SU-DHL-6 (cell line): Measurements from ENCODE around the gene COL25A1.

Experiments
- H2AFZ ChIP-seq: fragments of 200-600 bp; sonication (generic); 2 replicates; pipeline ENCODE4 v1.6.1; 2014; ENCODE audit warnings: low read depth, mild to moderate bottlenecking, moderate library complexity, mixed read lengths, antibody characterized with exemption, low read length; ENCODE audit not compliant: severe bottlenecking
- H3F3A ChIP-seq: fragments of 200-600 bp; shearing (Covaris generic); 2 replicates; pipeline ENCODE4 v1.6.0; 2016; ENCODE audit warnings: antibody characterized with exemption, mild to moderate bottlenecking; ENCODE audit not compliant: insufficient read depth
- H3K27ac ChIP-seq: fragments of 200-600 bp; sonication (generic); 2 replicates; pipeline ENCODE4 v1.5.1; 2016; ENCODE audit warnings: low read depth, mild to moderate bottlenecking, low read length, moderate library complexity, mixed read lengths
- H3K27me3 ChIP-seq: fragments of 200-600 bp; sonication (generic), shearing (Covaris generic); 2 replicates; pipeline ENCODE4 v1.6.0; 2014; ENCODE audit warnings: mild to moderate bottlenecking, low read length
- H3K36me3 ChIP-seq: fragments of 200-600 bp; sonication (generic); 2 replicates; pipeline ENCODE4 v1.6.1; 2014; ENCODE audit warnings: mild to moderate bottlenecking, low read length, mixed read lengths
- H3K4me2 ChIP-seq: fragments of 300-600, 200-600 bp; shearing (Covaris generic), sonication (generic); 2 replicates; pipeline ENCODE4 v1.6.0; 2014; ENCODE audit warnings: low read length, low read depth, mild to moderate bottlenecking; ENCODE audit not compliant: poor library complexity, severe bottlenecking
- H3K4me3 ChIP-seq: fragments of 200-600 bp; sonication (generic); 2 replicates; pipeline ENCODE4 v1.5.1; 2014; ENCODE audit warnings: antibody characterized with exemption, low read length, mild to moderate bottlenecking, mixed read lengths; ENCODE audit not compliant: insufficient read depth, poor library complexity, severe bottlenecking
- H3K79me2 ChIP-seq: fragments of 200-600 bp; sonication (generic); 2 replicates; pipeline ENCODE4 v1.6.1; 2014; ENCODE audit warnings: mild to moderate bottlenecking, low read length, moderate library complexity; ENCODE audit not compliant: insufficient read depth
- H3K9ac ChIP-seq: fragments of 200-600 bp; sonication (generic); 2 replicates; pipeline ENCODE4 v1.7.0; 2014; ENCODE audit warnings: mild to moderate bottlenecking, low read length
- H3K9me2 ChIP-seq: fragments of 200-600 bp; sonication (generic); replicated peaks from 2 replicates; pipeline ENCODE4 v1.6.1; 2014; ENCODE audit warnings: low read length; ENCODE audit not compliant: insufficient read depth
- H3K9me3 ChIP-seq: fragments of 200-600 bp; sonication (generic); 2 replicates; pipeline ENCODE4 v1.6.1; 2014; ENCODE audit warnings: low read length, mixed read lengths; ENCODE audit not compliant: insufficient read depth
- H4K20me1 ChIP-seq: fragments of 200-600 bp; sonication (generic); 2 replicates; pipeline ENCODE4 v1.6.1; 2014; ENCODE audit warnings: low read depth, mild to moderate bottlenecking, antibody characterized with exemption, low read length, moderate library complexity, mixed read lengths
- EZH2phosphoT487 ChIP-seq: fragments of 200-600 bp; sonication (generic), shearing (Covaris generic); conservative IDR thresholded peaks from 2 replicates; pipeline ENCODE4 v1.6.1; 2018; ENCODE audit warnings: mild to moderate bottlenecking, antibody characterized with exemption, low read length, moderate library complexity, mixed read lengths
- TF ChIP-seq, protein P1 (sequence below): fragments of 200-600 bp; sonication (generic); IDR thresholded peaks from one replicate; pipeline ENCODE4 v1.5.1; 2017; ENCODE audit warnings: antibody characterized with exemption, mild to moderate bottlenecking, low read length, moderate library complexity; ENCODE audit not compliant: insufficient read depth, poor library complexity, severe bottlenecking

COL25A1 gene

DNA sequence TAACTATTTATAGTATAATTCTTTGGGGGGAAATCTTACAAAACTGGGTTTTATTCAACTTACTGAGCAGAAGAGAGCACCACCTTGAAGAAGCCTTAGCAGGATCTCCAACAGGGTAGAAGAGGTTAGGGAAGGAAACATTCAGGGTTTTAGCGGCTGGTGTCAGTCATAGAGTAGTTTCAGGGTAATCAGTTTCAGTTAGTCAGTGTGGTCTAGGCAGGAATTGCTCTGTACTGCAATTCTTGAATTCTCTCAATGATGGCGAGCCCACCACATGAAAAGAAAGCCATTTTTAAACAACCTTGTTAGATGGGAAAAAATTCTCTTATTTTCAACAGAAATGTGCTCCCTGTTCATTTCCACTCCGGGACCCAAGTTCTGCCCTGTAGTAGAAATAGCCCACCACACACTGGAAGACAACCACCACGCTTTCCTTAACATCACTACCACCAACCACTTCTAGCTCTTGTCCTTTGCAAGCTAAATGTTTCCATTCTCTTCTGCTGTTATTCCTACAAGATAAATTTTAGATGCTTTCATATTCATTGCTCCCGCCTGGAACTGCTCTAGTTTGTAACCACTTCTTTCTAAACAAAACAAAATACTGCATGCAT, 25.9 kb downstream of the COL25A1 start:
- no peaks in the 10 kb centered on the region for H3K27me3 ChIP-seq
- no peaks in the 10 kb centered on the region for H4K20me1 ChIP-seq
- H3K4me3 ChIP-seq = no peak overlapping the region
- no peak overlapping the region for H3K4me2 ChIP-seq
- no peak overlapping the region for H3K27ac ChIP-seq
- H3K9me2 ChIP-seq = no peaks in the 10 kb centered on the region
- H3K9me3 ChIP-seq = no peaks in the 10 kb centered on the region
- no peak for TF ChIP-seq EZH2phosphoT487
- TF ChIP-seq, protein P1, sequence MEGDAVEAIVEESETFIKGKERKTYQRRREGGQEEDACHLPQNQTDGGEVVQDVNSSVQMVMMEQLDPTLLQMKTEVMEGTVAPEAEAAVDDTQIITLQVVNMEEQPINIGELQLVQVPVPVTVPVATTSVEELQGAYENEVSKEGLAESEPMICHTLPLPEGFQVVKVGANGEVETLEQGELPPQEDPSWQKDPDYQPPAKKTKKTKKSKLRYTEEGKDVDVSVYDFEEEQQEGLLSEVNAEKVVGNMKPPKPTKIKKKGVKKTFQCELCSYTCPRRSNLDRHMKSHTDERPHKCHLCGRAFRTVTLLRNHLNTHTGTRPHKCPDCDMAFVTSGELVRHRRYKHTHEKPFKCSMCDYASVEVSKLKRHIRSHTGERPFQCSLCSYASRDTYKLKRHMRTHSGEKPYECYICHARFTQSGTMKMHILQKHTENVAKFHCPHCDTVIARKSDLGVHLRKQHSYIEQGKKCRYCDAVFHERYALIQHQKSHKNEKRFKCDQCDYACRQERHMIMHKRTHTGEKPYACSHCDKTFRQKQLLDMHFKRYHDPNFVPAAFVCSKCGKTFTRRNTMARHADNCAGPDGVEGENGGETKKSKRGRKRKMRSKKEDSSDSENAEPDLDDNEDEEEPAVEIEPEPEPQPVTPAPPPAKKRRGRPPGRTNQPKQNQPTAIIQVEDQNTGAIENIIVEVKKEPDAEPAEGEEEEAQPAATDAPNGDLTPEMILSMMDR = no peak
- no peaks in the 10 kb centered on the region for H3K36me3 ChIP-seq
- no peaks in the 10 kb centered on the region for H3F3A ChIP-seq
- H2AFZ ChIP-seq = no peak overlapping the region
- H3K9ac ChIP-seq = no peak overlapping the region
- no peaks in the 10 kb centered on the region for H3K79me2 ChIP-seq

GRCh38 chr4:109275066-109275745, 27.3 kb downstream of the COL25A1 start:
- Histone ChIP-seq H3K4me3 (no peak overlapping the region), H3K36me3 (no peaks in the 10 kb centered on the region), H3K9me2 (no peaks in the 10 kb centered on the region), H3K27ac (no peak overlapping the region), H3K79me2 (no peaks in the 10 kb centered on the region), H3F3A (no peaks in the 10 kb centered on the region), H3K9ac (no peak overlapping the region), H3K4me2 (no peak overlapping the region), H3K9me3 (no peaks in the 10 kb centered on the region), H3K27me3 (no peaks in the 10 kb centered on the region), H4K20me1 (no peaks in the 10 kb centered on the region), H2AFZ (no peak overlapping the region)
- TF ChIP-seq, protein P1 = no peak
- TF ChIP-seq EZH2phosphoT487 = no peak

- no peaks in the 10 kb centered on the region for H3F3A ChIP-seq
- TF ChIP-seq, protein P1 = no peak
- TF ChIP-seq EZH2phosphoT487 = no peak
- no peaks in the 10 kb centered on the region for H4K20me1 ChIP-seq
- no peaks in the 10 kb centered on the region for H3K27me3 ChIP-seq
- H3K36me3 ChIP-seq = no peaks in the 10 kb centered on the region
- no peaks in the 10 kb centered on the region for H3K9me2 ChIP-seq
- no peak overlapping the region for H3K4me3 ChIP-seq
- H3K27ac ChIP-seq = no peak overlapping the region
- no peak overlapping the region for H3K9ac ChIP-seq
- no peaks in the 10 kb centered on the region for H3K9me3 ChIP-seq
- no peak overlapping the region for H2AFZ ChIP-seq
- H3K4me2 ChIP-seq = no peak overlapping the region
- no peaks in the 10 kb centered on the region for H3K79me2 ChIP-seq
Observed at GRCh38 chr4:109266891-109267290, 35.6 kb downstream of the COL25A1 start.
